OCI-LY7 (cell line): ENCODE results near the gene KDM1B. TPM values are rescaled to one million over a fixed set of nuclear protein-coding genes. Genes with fewer than 3 reads are reported as not detected.

Source experiments
- BruUV-seq: library from RNA; stranded (reverse); fragments of 400-500 nt; replicated peaks from 2 replicates; lab custom pipeline; 2021; lab: Mats Ljungman, UMichigan
- CTCF ChIA-PET: fragments of 300-600 bp; sonication (Branson Sonifier 250); formaldehyde crosslinking; loops from one replicate; lab custom pipeline; 2022; ENCODE audit warnings: antibody characterized with exemption; ENCODE audit not compliant: unreplicated experiment; lab: Charles Lee
- POLR2A ChIA-PET: fragments of 300-600 bp; sonication (Branson Sonifier 250); formaldehyde crosslinking; loops from one replicate; lab custom pipeline; 2022; ENCODE audit warnings: antibody characterized with exemption; lab: Charles Lee
- DNase-seq: peaks from one replicate; pipeline ENCODE4 v3.0.0-alpha.2; 2015; ENCODE audit warnings: low spot score
- H2AFZ ChIP-seq: fragments of 200-600 bp; sonication (generic), shearing (Covaris generic); 2 replicates; pipeline ENCODE4 v1.6.1; 2014; ENCODE audit warnings: mild to moderate bottlenecking, antibody characterized with exemption, low read length, moderate library complexity
- H3K27ac ChIP-seq: fragments of 200-600 bp; sonication (generic); 2 replicates; pipeline ENCODE4 v1.5.1; 2014; ENCODE audit warnings: mixed run types, low read depth, mild to moderate bottlenecking, moderate library complexity, low read length, inconsistent platforms; ENCODE audit not compliant: poor library complexity, severe bottlenecking
- H3K36me3 ChIP-seq: fragments of 200-600 bp; sonication (generic); 2 replicates; pipeline ENCODE4 v1.6.1; 2014; ENCODE audit warnings: mild to moderate bottlenecking, antibody characterized with exemption, low read length, moderate library complexity, mixed read lengths; ENCODE audit not compliant: insufficient read depth
- H3K4me1 ChIP-seq: fragments of 200-600 bp; sonication (generic); 2 replicates; pipeline ENCODE4 v1.5.1; 2014; ENCODE audit warnings: mild to moderate bottlenecking, low read length; ENCODE audit not compliant: insufficient read depth, poor library complexity, severe bottlenecking
- H3K4me2 ChIP-seq: fragments of 200-600 bp; sonication (generic); 2 replicates; pipeline ENCODE4 v1.6.1; 2014; ENCODE audit warnings: mild to moderate bottlenecking, low read length
- H3K4me3 ChIP-seq: fragments of 200-600 bp; sonication (generic); 2 replicates; pipeline ENCODE4 v1.5.1; 2014; ENCODE audit warnings: mild to moderate bottlenecking, low read depth, low read length; ENCODE audit not compliant: poor library complexity, severe bottlenecking
- H3K79me2 ChIP-seq: fragments of 200-600 bp; sonication (generic); 2 replicates; pipeline ENCODE4 v1.6.1; 2016; ENCODE audit warnings: low read depth, mild to moderate bottlenecking, low read length, moderate library complexity, mixed read lengths; ENCODE audit not compliant: insufficient read depth
- H3K9me2 ChIP-seq: fragments of 200-600 bp; sonication (generic); 2 replicates; pipeline ENCODE4 v1.6.1; 2016; ENCODE audit warnings: mild to moderate bottlenecking, low read length, mixed read lengths; ENCODE audit not compliant: insufficient read depth
- H3K9me3 ChIP-seq: fragments of 200-600 bp; sonication (generic); 2 replicates; pipeline ENCODE4 v1.6.1; 2014; ENCODE audit warnings: mild to moderate bottlenecking, mixed run types, low read length, mixed read lengths
- H4K20me1 ChIP-seq: fragments of 200-600 bp; sonication (generic); 2 replicates; pipeline ENCODE4 v1.6.1; 2014; ENCODE audit warnings: mild to moderate bottlenecking, antibody characterized with exemption, low read length, moderate library complexity, mixed read lengths; ENCODE audit not compliant: insufficient read depth
- EZH2phosphoT487 ChIP-seq: fragments of 200-600 bp; sonication (generic); IDR thresholded peaks from 2 replicates; pipeline ENCODE4 v1.6.1; 2018; ENCODE audit warnings: low read depth, borderline replicate concordance, mild to moderate bottlenecking, mixed run types, antibody characterized with exemption, low read length, moderate library complexity, mixed read lengths
- intact Hi-C: fragments of 100-400 bp; cut with micrococcal nuclease; formaldehyde crosslinking; loops from one replicate; pipeline ENCODE4 v1.10.0; 2022; ENCODE audit not compliant: unreplicated experiment
- total RNA-seq, 2 experiments: library from RNA; depleted of rRNA in 1 of 2; stranded (reverse); fragments of >200 nt in 1 of 2; shearing (Covaris generic) in 1 of 2; gene quantifications; 2 replicates each; pipeline ENCODE4 v1.2.3, GENCODE V29; 2014 to 2022
- TF ChIP-seq, protein P1 (sequence below): fragments of 200-600 bp; sonication (generic); conservative IDR thresholded peaks from 2 replicates; pipeline ENCODE4 v1.5.1; 2014; ENCODE audit warnings: mild to moderate bottlenecking, antibody characterized with exemption, low read length, moderate library complexity, mixed read lengths

KDM1B gene
- total RNA-seq, 2 experiments from 2014 or later = 37.6 to 56.4 TPM

DNA sequence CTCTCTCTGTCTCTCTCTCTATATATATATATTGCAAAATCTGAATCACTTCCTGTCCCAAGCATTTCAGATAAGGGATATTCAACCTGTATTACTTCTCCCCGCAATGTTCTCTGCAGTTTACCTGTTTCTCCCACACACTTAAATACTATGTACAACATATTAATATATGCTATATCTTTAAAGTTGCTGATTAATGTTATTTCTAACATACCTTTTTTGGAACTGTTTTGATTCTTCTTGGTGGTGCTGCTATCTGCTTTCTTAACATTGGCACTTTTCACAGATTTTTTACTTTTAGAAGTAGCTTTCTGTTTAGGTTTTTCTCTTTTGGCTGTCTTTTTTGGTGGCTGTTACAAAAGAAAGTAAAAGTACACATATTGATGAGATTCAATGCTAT lies 81.9 kb downstream of the KDM1B start:
- no peak overlapping the region for H3K4me3 ChIP-seq
- no peaks in the 10 kb centered on the region for H3K9me2 ChIP-seq
- H3K4me1 ChIP-seq = no peaks in the 10 kb centered on the region
- no peak for DNase-seq
- no TSS peak for BruUV-seq
- TF ChIP-seq, protein P1, sequence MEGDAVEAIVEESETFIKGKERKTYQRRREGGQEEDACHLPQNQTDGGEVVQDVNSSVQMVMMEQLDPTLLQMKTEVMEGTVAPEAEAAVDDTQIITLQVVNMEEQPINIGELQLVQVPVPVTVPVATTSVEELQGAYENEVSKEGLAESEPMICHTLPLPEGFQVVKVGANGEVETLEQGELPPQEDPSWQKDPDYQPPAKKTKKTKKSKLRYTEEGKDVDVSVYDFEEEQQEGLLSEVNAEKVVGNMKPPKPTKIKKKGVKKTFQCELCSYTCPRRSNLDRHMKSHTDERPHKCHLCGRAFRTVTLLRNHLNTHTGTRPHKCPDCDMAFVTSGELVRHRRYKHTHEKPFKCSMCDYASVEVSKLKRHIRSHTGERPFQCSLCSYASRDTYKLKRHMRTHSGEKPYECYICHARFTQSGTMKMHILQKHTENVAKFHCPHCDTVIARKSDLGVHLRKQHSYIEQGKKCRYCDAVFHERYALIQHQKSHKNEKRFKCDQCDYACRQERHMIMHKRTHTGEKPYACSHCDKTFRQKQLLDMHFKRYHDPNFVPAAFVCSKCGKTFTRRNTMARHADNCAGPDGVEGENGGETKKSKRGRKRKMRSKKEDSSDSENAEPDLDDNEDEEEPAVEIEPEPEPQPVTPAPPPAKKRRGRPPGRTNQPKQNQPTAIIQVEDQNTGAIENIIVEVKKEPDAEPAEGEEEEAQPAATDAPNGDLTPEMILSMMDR = no peak
- TF ChIP-seq EZH2phosphoT487 = no peak
- intact Hi-C loops = no loop called here
- ChIA-PET CTCF (no interaction called here), POLR2A (no interaction called here)
- H3K36me3 ChIP-seq = peaks cover 96% of the 10 kb centered on the region
- no peak overlapping the region for H2AFZ ChIP-seq
- no peak overlapping the region for H3K4me2 ChIP-seq
- H3K9me3 ChIP-seq = no peaks in the 10 kb centered on the region
- peaks cover 69% of the 10 kb centered on the region for H3K79me2 ChIP-seq
- H4K20me1 ChIP-seq = peaks cover 6% of the 10 kb centered on the region; the same call in 1 of the 2 replicates
- no peak overlapping the region for H3K27ac ChIP-seq

DNA sequence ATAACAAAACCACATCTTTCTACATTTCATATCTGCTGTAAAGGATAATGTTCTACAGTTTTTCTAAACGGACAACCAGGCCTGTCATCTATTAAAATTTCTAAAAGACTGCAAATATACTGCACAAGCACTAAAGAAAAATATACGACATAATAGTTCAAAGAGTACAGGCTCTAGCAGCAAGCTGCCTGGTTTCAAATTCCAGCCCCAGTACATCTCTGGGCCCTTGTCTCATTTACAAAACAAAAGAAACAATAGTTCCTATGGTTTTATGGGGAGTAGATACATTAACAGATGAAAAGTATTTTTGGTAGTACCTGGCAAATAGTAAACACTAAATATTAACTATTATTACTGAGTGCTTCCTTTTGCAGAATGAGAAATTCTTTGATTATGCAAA lies 85.0 kb downstream of the KDM1B start:
- intact Hi-C loops = no loop called here

More for the DNA sequence above, 85.0 kb downstream of the KDM1B start:
- peaks cover 100% of the 10 kb centered on the region for H3K36me3 ChIP-seq
- TF ChIP-seq, protein P1 = no peak
- peaks cover 77% of the 10 kb centered on the region for H3K79me2 ChIP-seq
- H3K4me1 ChIP-seq = no peaks in the 10 kb centered on the region
- no peaks in the 10 kb centered on the region for H3K9me2 ChIP-seq
- POLR2A ChIA-PET = no interaction called here
- H3K9me3 ChIP-seq = no peaks in the 10 kb centered on the region
- H3K27ac ChIP-seq = no peak overlapping the region
- H4K20me1 ChIP-seq = peaks cover 6% of the 10 kb centered on the region; the same call in 1 of the 2 replicates
- no peak for DNase-seq
- no peak overlapping the region for H3K4me3 ChIP-seq
- H3K4me2 ChIP-seq = no peak overlapping the region
- BruUV-seq = no TSS peak
- no peak overlapping the region for H2AFZ ChIP-seq
- CTCF ChIA-PET = no interaction called here
